MCF 10A (cell line): ENCODE measurements around the gene DNAI1. TPM values are rescaled to one million over a fixed set of nuclear protein-coding genes. Genes with fewer than 3 reads are reported as not detected.
"Not testable (repeated sequence)": the region's sequence is repeated elsewhere in the genome, so short reads cannot be mapped to it uniquely, and the experiment has no call there.

Source experiments
- BruUV-seq: library from RNA; stranded (reverse); fragments of 400-500 nt; replicated peaks from 2 replicates; lab custom pipeline; 2021; lab: Mats Ljungman, UMichigan
- CTCF ChIA-PET: fragments of 300-600 bp; sonication (Branson Sonifier 250); formaldehyde crosslinking; extraction: SDS; loops from one replicate; lab custom pipeline; 2021; ENCODE audit warnings: antibody characterized with exemption, inconsistent platforms; lab: Yijun Ruan, JAX
- POLR2A ChIA-PET: fragments of 300-600, 350-650 bp; sonication (Branson Sonifier 250); formaldehyde crosslinking; extraction: SDS; loops from one replicate; lab custom pipeline; 2020; ENCODE audit warnings: antibody characterized with exemption, inconsistent platforms; lab: Yijun Ruan, JAX
- DNase-seq: peaks from one replicate; pipeline ENCODE4 v3.0.0-alpha.2; 2018; ENCODE audit not compliant: unreplicated experiment
- H3K27ac Mint-ChIP-seq: one replicate; pipeline ENCODE4 v1.8.0; 2022; ENCODE audit warnings: mild to moderate bottlenecking, low read depth, mixed read lengths; ENCODE audit not compliant: unreplicated experiment
- H3K27me3 Mint-ChIP-seq: one replicate; pipeline ENCODE4 v1.8.0; 2022; ENCODE audit warnings: mixed read lengths; ENCODE audit not compliant: insufficient read depth, unreplicated experiment
- H3K36me3 Mint-ChIP-seq: one replicate; pipeline ENCODE4 v1.8.0; 2022; ENCODE audit warnings: mild to moderate bottlenecking, moderate library complexity, mixed read lengths; ENCODE audit not compliant: insufficient read depth, unreplicated experiment
- H3K4me1 Mint-ChIP-seq: one replicate; pipeline ENCODE4 v1.8.0; 2022; ENCODE audit warnings: mixed read lengths; ENCODE audit not compliant: insufficient read depth, unreplicated experiment
- H3K4me3 Mint-ChIP-seq: one replicate; pipeline ENCODE4 v1.8.0; 2022; ENCODE audit warnings: mild to moderate bottlenecking, moderate library complexity, mixed read lengths; ENCODE audit not compliant: unreplicated experiment
- H3K9me3 Mint-ChIP-seq: one replicate; pipeline ENCODE4 v1.8.0; 2022; ENCODE audit warnings: mixed read lengths; ENCODE audit not compliant: unreplicated experiment
- CTCF ChIP-seq: fragments of 200-600 bp; IDR thresholded peaks from one replicate; pipeline ENCODE4 v1.8.0; 2022; ENCODE audit warnings: antibody characterized with exemption, mild to moderate bottlenecking; ENCODE audit not compliant: unreplicated experiment
- intact Hi-C: fragments of 100-400 bp; cut with micrococcal nuclease; formaldehyde crosslinking; loops from 2 replicates; pipeline ENCODE4 v1.14.1; 2022
- total RNA-seq: library from RNA; stranded (reverse); gene quantifications from 2 replicates; pipeline ENCODE4 v1.2.3, GENCODE V29; 2022

The DNAI1 gene
- total RNA-seq, 1 experiment from 2014 or later = not detected

- intact Hi-C loops = no loop called here
- no TSS peak for BruUV-seq
- DNase-seq = no peak
- Mint-ChIP-seq H3K36me3 (no peaks in the 10 kb centered on the region), H3K4me3 (no peak overlapping the region), H3K9me3 (no peaks in the 10 kb centered on the region), H3K4me1 (peaks cover 7% of the 10 kb centered on the region), H3K27ac (no peak overlapping the region), H3K27me3 (peaks cover 15% of the 10 kb centered on the region)
- no peak for TF ChIP-seq CTCF
- ChIA-PET POLR2A (interaction anchor here (1.0 kb wide), 1 partner anchor 9 kb away, joined by 4 read pairs; no protein-coding TSS in a partner anchor), CTCF (interaction anchor here (0.5 to 2.4 kb wide), 5 partner anchors 35 to 285 kb away, joined by 3 to 7 read pairs (median 5); no protein-coding TSS in a partner anchor)
Observed at GRCh38 chr9:34465468-34465867, 6.9 kb downstream of the DNAI1 start.

GRCh38 chr9:34475097-34475496 is 16.5 kb downstream of the DNAI1 start:
- BruUV-seq = no TSS peak
- Mint-ChIP-seq H3K9me3 (no peaks in the 10 kb centered on the region), H3K27ac (no peak overlapping the region), H3K36me3 (no peaks in the 10 kb centered on the region), H3K4me3 (no peak overlapping the region), H3K27me3 (peaks cover 52% of the 10 kb centered on the region), H3K4me1 (no peaks in the 10 kb centered on the region)
- ChIA-PET POLR2A (no interaction called here), CTCF (interaction anchor here (0.8 to 1.2 kb wide), 3 partner anchors 19 to 26 kb away, joined by 3 to 5 read pairs (median 4); no protein-coding TSS in a partner anchor)
- no peak for TF ChIP-seq CTCF
- intact Hi-C loops = no loop called here
- no peak for DNase-seq

DNA sequence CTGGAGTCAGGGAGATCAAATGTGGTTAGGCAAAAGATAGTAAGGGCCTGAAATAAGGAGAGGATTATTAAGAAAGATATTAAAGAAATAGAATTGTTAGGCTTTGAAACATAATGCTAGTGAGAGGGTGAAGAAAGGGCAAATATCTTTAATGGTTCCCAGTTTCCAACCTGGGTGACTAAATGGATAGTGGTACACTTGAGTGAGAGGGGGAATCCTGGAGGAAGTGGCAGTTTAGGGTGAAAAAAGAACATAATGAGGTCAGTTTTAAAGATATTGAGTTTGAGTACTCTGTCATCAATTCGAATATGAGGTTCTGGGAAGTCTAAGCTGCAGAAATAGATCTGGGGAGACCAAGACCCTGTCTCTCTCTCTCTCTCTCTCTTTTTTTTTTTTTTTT is 18.9 kb downstream of the DNAI1 start:
- BruUV-seq = no TSS peak
- ChIA-PET CTCF (interaction anchor here (0.6 to 0.9 kb wide), 2 partner anchors 41 to 121 kb away, joined by 3 read pairs; no protein-coding TSS in a partner anchor), POLR2A (no interaction called here)
- no peaks in the 10 kb centered on the region for H3K9me3 Mint-ChIP-seq
- H3K36me3 Mint-ChIP-seq = no peaks in the 10 kb centered on the region
- peaks cover 52% of the 10 kb centered on the region for H3K27me3 Mint-ChIP-seq
- intact Hi-C loops = no loop called here
- no peak for TF ChIP-seq CTCF
- no peak for DNase-seq
- no peak overlapping the region for H3K4me3 Mint-ChIP-seq
- H3K4me1 Mint-ChIP-seq = no peaks in the 10 kb centered on the region
- no peak overlapping the region for H3K27ac Mint-ChIP-seq

- Mint-ChIP-seq H3K4me1 (no peaks in the 10 kb centered on the region), H3K4me3 (no peak overlapping the region), H3K27me3 (peaks cover 52% of the 10 kb centered on the region), H3K9me3 (no peaks in the 10 kb centered on the region), H3K36me3 (no peaks in the 10 kb centered on the region), H3K27ac (no peak overlapping the region)
- ChIA-PET POLR2A (no interaction called here), CTCF (interaction anchor here (0.7 to 0.9 kb wide), 2 partner anchors 22 to 100 kb away, joined by 3 to 4 read pairs; no protein-coding TSS in a partner anchor)
- TF ChIP-seq CTCF = no peak
- intact Hi-C loops = no loop called here
- DNase-seq = no peak
- no TSS peak for BruUV-seq
Observed at GRCh38 chr9:34479431-34479866, 20.8 kb downstream of the DNAI1 start.

- not testable (repeated sequence) for BruUV-seq
- CTCF ChIA-PET = interaction anchor here (0.7 kb wide), 1 partner anchor 59 kb away, joined by 3 read pairs; no protein-coding TSS in a partner anchor
Observed at GRCh38 chr9:34481620-34482019, 23.0 kb downstream of the DNAI1 start.

DNA sequence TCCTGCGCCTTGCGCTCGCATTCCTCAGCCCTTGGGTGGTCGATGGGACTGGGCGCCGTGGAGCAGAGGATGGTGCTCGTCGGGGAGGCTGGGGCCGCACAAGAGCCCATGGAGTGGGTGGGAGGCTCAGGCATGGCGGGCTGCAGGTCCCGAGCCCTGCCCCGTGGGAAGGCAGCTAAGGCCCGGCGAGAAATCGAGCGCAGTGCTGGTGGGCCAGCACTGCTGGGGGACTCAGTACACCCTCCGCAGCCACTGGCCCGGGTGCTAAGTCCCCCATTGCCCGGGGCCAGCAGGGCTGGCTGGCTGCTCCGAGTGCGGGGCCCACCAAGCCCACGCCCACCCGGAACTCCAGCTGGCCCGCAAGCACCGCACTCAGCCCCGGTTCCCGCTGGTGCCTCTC is 24.1 kb downstream of the DNAI1 start:
- peaks cover 40% of the 10 kb centered on the region for H3K27me3 Mint-ChIP-seq
- DNase-seq, H3K36me3 Mint-ChIP-seq, H3K27ac Mint-ChIP-seq, CTCF ChIA-PET, BruUV-seq, intact Hi-C loops, POLR2A ChIA-PET, H3K9me3 Mint-ChIP-seq, H3K4me3 Mint-ChIP-seq, H3K4me1 Mint-ChIP-seq: not testable (repeated sequence)

More at GRCh38 chr9:34481620-34482019, 23.0 kb downstream of the DNAI1 start:
- H3K27ac Mint-ChIP-seq, H3K36me3 Mint-ChIP-seq, H3K4me3 Mint-ChIP-seq, H3K4me1 Mint-ChIP-seq, H3K9me3 Mint-ChIP-seq, intact Hi-C loops, POLR2A ChIA-PET, DNase-seq: not testable (repeated sequence)
- H3K27me3 Mint-ChIP-seq = peaks cover 40% of the 10 kb centered on the region
